IgD-negative memory B cell (primary cell): ENCODE data around the gene PPFIBP2. TPM values are rescaled to one million over a fixed set of nuclear protein-coding genes. Genes with fewer than 3 reads are reported as not detected.

ENCODE experiments used
- H3K27ac Mint-ChIP-seq, 3 donors: one replicate each; pipeline ENCODE4 v1.8.0; 2020 to 2022; ENCODE audit warnings: mild to moderate bottlenecking in 3 of 3, mixed read lengths in 3 of 3, moderate library complexity in 1 of 3
- H3K27me3 Mint-ChIP-seq: one replicate; pipeline ENCODE4 v1.8.0; 2021; ENCODE audit warnings: mixed read lengths
- H3K36me3 Mint-ChIP-seq: one replicate; pipeline ENCODE4 v1.8.0; 2020; ENCODE audit warnings: mild to moderate bottlenecking, mixed read lengths
- H3K4me1 Mint-ChIP-seq, 3 donors: one replicate each; pipeline ENCODE4 v1.8.0; 2020 to 2022; ENCODE audit warnings: mixed read lengths in 3 of 3, mild to moderate bottlenecking in 1 of 3
- H3K4me3 Mint-ChIP-seq, 4 donors: one replicate each; pipeline ENCODE4 v1.8.0; 2020 to 2022; ENCODE audit warnings: mild to moderate bottlenecking in 4 of 4, mixed read lengths in 4 of 4, moderate library complexity in 3 of 4
- H3K9me3 Mint-ChIP-seq, 3 donors: one replicate each; pipeline ENCODE4 v1.8.0; 2020 to 2021; ENCODE audit warnings: mixed read lengths in 3 of 3, mild to moderate bottlenecking in 1 of 3
- polyA plus RNA-seq: library from polyadenylated mRNA; unstranded; fragments of 300-500 nt; fragmentation: Illumina TruSeq; gene quantifications from one replicate; pipeline ENCODE4 v1.2.3, GENCODE V29; 2021

The PPFIBP2 gene
- polyA plus RNA-seq, 1 donor from 2014 or later: 29.1 TPM

DNA sequence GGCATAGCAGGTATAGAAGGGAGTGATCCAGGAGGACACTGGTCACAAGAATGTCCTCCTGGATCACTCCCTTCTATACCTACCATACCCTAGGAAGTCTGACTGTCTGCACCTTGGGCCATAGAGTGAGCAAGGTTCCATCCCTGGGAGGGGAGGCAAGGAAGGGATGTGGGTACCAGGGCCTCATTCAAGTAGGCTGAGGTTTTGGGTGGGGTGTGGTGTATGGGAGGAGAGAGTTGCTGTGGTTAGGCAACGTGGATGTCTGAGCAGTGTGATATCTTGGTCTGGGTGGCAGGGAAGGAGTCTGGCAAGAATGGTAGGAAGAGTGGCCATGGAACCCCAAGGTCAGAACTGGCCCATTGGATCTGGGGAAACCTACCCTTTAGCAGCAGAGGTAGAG lies 13.2 kb downstream of the PPFIBP2 start:
- Mint-ChIP-seq H3K9me3 (no peaks in the 10 kb centered on the region), H3K36me3 (peaks cover 3% of the 10 kb centered on the region), H3K27ac (peak overlapping the region in 1 of 3 donors; percentile 17), H3K27me3 (no peaks in the 10 kb centered on the region), H3K4me1 (peaks cover 42 to 52% (median 48%) of the 10 kb centered on the region in 3 donors), H3K4me3 (no peak overlapping the region)

DNA sequence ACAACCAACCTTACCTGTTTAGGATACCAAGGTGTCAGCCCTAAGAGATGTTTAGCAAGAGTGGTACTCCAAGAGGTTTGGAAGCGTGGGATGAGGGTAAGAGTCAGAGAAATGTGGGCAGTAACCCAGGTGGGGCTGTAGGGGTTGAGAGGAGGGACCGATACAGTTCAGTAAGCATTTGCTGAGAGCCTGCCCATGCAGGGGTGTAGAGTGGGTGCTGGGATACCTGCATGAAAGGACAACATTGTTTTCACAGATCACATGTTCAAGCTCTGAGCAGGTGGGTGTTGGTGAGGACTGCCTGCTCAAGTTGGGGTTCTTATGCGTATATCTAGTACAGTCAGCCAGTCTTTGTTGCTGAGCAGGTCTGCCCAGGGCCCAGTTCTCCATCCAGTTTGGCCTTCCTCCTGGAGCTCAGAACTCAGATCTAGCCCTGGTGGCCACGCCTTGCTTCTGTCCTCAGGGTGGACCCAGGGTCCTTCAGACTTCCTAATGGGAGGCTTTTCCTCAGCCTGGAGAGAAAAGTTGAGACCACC lies 14.8 kb downstream of the PPFIBP2 start:
- Mint-ChIP-seq H3K9me3 (no peaks in the 10 kb centered on the region), H3K27me3 (no peaks in the 10 kb centered on the region), H3K36me3 (peaks cover 3% of the 10 kb centered on the region), H3K27ac (peak overlapping the region in 2 of 3 donors; percentile 46 to 55), H3K4me1 (peaks cover 49 to 57% (median 51%) of the 10 kb centered on the region in 3 donors), H3K4me3 (no peak overlapping the region)

DNA sequence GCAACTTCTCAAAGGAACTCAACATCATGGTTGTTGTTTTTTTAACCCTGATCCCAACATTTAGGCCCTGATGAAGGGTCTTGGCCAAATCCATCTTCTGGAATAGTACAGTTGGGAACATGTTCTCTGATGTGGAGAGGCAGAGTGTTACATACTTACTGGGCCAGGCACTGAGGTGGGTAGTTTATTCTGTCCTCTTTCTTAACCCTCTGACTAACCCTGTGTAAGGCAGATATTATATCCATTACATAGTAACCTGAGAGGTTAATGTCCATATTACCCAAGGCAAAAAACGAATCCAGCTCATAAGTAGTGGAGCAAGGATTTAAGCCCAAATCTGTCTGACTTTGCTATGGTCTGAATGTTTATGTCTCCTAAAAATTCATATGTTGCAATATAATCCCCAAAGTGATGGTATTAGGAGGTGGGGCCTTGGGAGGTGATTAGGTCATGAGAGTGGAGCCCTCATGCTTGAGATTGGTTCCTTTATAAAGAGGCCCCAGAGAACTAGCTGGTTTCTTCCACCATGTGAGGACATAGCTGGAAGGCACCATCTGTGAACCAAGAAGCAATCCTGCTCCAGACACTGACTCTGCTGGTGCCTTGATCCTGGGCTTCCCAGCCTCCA lies 16.3 kb downstream of the PPFIBP2 start:
- Mint-ChIP-seq H3K36me3 (peaks cover 2% of the 10 kb centered on the region), H3K9me3 (no peaks in the 10 kb centered on the region), H3K27ac (no peak overlapping the region), H3K4me3 (no peak overlapping the region), H3K27me3 (no peaks in the 10 kb centered on the region), H3K4me1 (peaks cover 51 to 61% (median 56%) of the 10 kb centered on the region in 3 donors)

DNA sequence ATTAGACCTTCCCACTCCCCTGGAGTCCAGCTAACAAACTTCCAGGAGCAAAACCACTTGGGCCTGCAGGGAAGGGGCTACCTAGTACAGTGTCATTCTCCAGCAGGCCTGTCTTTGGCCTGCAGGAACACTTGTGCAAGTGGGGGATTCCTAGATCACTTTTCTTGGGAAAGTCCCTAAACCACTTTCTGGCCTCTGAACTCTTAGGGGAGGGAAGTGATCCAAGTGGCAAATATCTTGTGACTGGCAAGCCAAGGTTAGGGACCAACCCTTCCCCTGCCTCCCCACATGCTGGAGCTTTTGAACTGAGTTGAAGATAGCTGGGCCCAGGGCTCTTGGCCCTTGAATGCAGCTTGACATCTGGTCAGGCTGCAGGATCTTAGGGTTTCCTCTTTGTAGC lies 17.2 kb downstream of the PPFIBP2 start:
- H3K36me3 Mint-ChIP-seq: peaks cover 2% of the 10 kb centered on the region
- peaks cover 51 to 59% (median 54%) of the 10 kb centered on the region in 3 donors for H3K4me1 Mint-ChIP-seq
- no peaks in the 10 kb centered on the region for H3K9me3 Mint-ChIP-seq
- H3K27ac Mint-ChIP-seq: peak overlapping the region in 2 of 3 donors; percentile 25 to 47
- peak overlapping the region in 1 of 4 donors; percentile 74 for H3K4me3 Mint-ChIP-seq
- no peaks in the 10 kb centered on the region for H3K27me3 Mint-ChIP-seq

DNA sequence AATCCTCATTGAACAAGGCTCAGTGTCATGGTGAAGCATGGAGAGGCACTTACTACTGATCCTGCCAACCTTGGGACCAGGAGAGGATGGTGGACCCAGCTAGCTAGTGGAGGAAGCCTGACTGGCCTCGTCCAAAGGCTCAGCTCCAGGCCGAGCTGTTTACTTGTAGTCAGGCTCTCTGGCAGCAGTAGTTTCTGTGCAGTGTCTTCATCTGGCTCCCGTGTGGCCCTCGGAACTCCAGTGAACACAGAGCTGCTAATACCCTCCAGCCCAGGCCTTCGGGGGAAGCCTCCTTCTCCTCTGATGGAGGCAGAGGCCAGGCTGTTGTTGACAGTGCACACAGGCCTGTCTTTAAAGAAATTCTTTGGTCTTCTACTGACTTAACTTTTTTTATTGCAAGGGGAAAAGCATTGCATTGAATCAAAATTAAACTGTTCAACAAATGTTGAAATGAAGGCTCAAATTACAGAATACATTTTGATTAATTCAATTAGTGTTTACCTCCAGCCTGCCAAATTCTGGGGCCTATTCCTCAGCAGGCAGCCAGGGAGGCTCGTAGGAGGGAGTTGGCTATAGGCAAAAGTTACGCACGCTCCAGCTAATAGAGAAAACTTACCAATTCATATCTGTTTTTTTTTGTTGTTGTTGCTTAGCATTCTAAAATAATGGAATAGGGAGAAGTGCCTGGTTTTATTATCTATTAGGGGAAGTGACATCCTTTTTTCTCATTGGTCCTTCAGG lies 18.8 kb downstream of the PPFIBP2 start:
- no peak overlapping the region for H3K4me3 Mint-ChIP-seq
- H3K9me3 Mint-ChIP-seq: no peaks in the 10 kb centered on the region
- H3K36me3 Mint-ChIP-seq: peaks cover 2% of the 10 kb centered on the region
- H3K27ac Mint-ChIP-seq: peak overlapping the region in 1 of 3 donors; percentile 30
- peaks cover 48 to 60% (median 52%) of the 10 kb centered on the region in 3 donors for H3K4me1 Mint-ChIP-seq
- no peaks in the 10 kb centered on the region for H3K27me3 Mint-ChIP-seq

DNA sequence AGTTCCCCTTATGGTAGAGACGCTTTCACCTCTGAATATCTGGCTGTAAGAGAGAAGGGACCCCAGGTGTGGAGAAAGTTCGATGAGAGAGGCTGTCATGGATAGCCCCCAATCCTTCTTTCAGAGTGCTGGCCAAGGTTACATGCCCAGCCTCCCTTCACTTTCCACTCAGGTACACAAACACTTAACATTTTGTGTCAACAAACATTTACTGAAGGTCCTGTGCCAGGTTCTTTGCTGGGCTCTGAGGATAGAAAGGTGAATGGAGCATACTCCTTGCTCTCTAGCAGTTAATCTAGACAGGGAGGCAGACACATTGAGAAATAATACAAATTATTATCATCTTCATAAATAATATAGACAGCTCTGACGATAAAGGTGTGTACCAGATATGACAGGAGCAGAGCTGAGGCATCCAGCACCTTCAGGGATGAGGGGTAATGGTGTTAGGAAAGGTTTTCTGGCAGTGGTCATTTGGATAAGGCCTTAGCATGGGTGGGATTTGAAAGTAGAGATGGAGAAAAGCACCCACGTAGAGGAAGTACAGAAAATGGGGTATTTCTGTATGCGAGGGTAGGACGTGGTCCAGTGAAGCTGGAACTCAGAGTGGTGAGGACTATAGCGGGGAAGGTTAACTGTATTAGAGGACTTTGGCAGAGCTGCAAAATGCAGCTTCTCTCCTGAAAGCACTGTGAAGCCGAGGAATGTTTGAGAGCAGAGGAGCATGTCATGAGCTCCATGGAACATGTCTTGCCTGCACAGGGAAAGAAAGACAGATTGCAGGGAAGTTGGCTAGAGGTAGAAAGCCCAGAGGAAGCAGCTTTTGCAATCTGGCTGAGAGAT lies 19.6 kb downstream of the PPFIBP2 start:
- Mint-ChIP-seq H3K36me3 (peaks cover 2% of the 10 kb centered on the region), H3K4me3 (peak overlapping the region in 3 of 4 donors; percentile 1 to 87 (median 10)), H3K4me1 (peaks cover 40 to 59% (median 58%) of the 10 kb centered on the region in 3 donors), H3K27ac (no peak overlapping the region), H3K9me3 (no peaks in the 10 kb centered on the region), H3K27me3 (no peaks in the 10 kb centered on the region)

DNA sequence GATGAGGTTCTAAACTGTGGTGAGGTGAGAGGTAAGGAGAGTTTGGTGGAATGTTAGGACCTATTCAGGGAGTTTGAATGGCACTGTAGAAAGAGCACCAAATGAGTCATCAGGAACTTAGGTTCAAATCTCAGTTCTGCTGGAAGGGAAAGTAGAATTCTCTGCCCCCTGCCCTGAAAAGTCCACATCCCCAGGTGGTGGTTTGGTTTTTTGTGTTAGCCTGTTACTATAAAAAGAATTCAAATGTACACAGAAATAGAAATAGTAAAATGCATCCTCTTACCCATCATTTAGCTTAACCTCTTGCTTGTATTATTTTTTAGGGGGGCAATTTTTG lies 20.2 kb downstream of the PPFIBP2 start:
- Mint-ChIP-seq H3K9me3 (no peaks in the 10 kb centered on the region), H3K36me3 (peaks cover 2% of the 10 kb centered on the region), H3K4me1 (peaks cover 35 to 62% (median 61%) of the 10 kb centered on the region in 3 donors), H3K4me3 (peak overlapping the region in 3 of 4 donors; percentile 1 to 87 (median 10)), H3K27me3 (no peaks in the 10 kb centered on the region), H3K27ac (no peak overlapping the region)

DNA sequence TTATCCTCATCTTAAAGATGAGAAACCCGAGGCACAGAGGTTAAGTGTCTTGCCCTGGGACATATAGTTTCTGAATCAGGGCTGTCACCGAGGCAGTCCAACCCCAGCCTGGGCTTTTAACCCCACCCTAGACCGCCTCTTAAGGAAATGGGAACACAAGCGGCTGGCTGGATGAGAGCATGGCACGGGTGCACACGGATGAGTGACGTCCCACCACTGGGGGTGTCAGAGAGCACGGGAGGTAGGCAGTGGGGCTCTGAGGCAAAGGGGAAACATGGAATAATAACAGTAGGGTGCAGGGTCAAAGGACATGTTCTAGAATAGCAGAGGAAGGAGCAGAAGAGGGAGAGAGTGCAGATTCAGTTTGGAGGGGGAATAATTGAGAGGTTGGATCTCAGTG lies 22.3 kb downstream of the PPFIBP2 start:
- Mint-ChIP-seq H3K4me1 (peaks cover 33 to 63% (median 53%) of the 10 kb centered on the region in 3 donors), H3K27me3 (no peaks in the 10 kb centered on the region), H3K9me3 (no peaks in the 10 kb centered on the region), H3K36me3 (peaks cover 2% of the 10 kb centered on the region), H3K4me3 (peak overlapping the region in 1 of 4 donors; percentile 54), H3K27ac (peak overlapping the region in 1 of 3 donors; percentile 8)

DNA sequence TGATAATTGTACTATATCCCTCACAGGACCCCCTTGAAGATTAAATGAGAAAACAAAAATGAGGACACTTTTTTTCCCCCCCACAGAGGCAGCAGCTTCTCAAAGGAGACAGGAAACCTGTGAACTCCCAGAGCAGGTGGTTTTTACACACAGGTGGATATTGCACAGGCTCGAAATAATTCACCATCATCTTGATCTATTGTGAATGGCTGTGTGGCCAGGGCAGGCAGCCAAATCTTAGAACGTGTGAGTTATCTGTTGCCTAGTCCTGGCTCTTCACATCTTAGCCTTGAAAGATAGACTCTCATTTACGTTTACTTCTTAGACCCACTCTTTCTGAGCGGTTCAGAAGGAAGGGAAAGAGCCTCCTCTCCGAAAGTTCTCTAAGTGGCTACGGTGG lies 23.5 kb downstream of the PPFIBP2 start:
- Mint-ChIP-seq H3K4me3 (no peak overlapping the region), H3K4me1 (peaks cover 29 to 60% (median 50%) of the 10 kb centered on the region in 3 donors), H3K36me3 (peaks cover 2% of the 10 kb centered on the region), H3K9me3 (no peaks in the 10 kb centered on the region), H3K27ac (no peak overlapping the region), H3K27me3 (no peaks in the 10 kb centered on the region)

DNA sequence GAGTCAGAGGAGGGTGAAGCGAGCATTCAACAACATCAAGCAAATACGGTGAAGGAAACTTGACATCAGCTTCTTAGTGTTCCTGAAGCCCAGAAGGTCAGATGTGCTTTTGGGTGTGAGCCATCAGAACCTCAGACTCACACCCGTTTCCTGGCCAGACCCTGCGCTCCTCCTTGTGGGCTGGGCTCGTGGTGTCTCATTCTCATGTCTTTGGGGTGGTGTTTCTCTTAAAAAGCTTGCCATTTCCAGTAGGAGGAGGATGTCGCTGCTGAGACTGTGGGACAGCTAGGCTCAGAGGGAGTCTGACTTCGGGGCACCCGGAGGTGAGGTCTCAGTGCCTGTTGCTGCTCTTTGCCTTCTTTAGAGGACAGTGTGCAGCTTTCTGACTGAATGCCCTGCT lies 24.2 kb downstream of the PPFIBP2 start:
- no peaks in the 10 kb centered on the region for H3K9me3 Mint-ChIP-seq
- H3K27me3 Mint-ChIP-seq: no peaks in the 10 kb centered on the region
- H3K27ac Mint-ChIP-seq: peak overlapping the region in 1 of 3 donors; percentile 51
- peaks cover 35 to 57% (median 49%) of the 10 kb centered on the region in 3 donors for H3K4me1 Mint-ChIP-seq
- no peak overlapping the region for H3K4me3 Mint-ChIP-seq
- H3K36me3 Mint-ChIP-seq: peaks cover 2% of the 10 kb centered on the region

DNA sequence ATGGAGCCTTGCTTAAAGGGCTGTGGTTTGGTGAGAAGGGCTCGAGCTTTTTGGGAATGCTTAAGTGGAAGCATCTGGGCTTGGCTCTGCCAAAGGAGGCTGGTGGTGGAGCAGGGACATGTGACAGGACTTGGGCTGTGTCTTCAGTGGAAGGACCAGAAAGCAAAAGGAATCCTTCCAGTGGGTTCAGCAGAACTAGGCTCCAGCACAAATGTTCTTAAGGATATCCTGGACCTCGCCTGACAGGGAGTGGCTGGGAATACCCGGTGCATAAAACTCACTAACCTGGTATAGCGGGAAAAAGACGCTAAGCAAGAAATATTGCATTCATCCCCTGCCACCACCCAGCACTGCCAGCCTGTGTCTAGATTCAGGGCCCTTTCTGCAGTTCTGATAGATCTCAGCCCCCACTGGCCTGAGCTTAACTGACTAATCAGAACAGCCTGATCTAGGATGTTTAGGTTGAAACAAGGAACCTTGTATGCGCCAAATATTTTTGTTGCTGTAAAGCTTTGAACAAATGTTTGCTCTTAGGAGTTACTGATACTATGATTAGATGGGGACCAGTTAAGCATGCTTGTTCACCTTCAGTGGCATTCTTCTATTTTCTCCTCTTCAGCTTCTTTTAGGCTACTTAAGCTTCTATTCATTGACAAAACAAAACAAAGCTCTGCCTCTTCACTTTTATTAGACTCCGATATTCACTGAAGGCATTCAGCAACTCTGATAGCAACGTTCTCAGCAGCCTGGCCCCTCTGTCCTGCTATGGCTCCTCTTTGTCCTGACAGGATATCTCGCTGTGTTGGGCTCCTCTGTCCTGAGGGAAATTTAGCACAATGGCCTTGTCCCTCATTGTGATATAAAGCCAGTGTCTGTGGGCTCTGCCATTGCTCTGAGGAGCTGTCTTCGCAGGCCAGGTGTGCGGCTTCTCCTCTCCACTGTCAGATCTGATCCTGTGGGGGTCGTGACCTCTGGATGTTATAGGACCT lies 25.0 kb downstream of the PPFIBP2 start:
- H3K27ac Mint-ChIP-seq: peak overlapping the region in 2 of 3 donors; percentile 51 to 53
- H3K4me1 Mint-ChIP-seq: peaks cover 32 to 54% (median 42%) of the 10 kb centered on the region in 3 donors

DNA sequence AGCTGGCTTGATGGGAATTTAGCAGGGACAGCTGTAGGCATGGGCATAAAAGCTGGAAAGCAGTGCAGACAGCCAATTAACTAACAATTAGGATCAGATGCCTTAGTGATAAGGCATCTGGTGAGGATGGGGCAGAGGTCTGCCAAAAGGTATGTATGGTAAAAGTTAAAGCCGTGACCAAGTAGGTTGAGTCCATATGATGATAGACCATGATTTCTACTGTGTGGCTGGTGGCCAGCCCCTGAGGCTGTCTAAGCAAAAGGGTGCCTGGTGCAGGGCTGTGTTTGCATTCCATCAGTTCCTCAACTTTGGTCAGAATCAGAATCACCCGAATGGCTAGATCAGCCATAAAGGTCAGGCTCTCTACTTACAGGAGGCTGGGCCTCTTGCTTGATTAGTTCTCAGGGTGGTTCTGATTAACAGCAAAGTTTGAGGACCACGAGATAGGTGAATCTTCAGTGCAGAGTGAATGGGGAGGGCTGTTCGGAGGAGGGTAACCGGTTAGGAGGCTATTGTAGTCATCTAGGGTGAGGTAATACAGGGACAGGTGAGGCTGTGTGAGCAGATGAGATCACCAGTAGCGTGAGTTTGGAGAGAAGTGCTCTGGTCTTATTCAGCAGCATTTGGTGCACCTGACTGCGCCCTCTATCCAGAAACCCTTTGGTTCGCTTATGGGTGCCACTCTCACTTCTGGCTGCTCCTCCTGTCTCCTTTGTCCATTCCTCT lies 27.2 kb downstream of the PPFIBP2 start:
- Mint-ChIP-seq H3K4me1 (peaks cover 24 to 40% (median 28%) of the 10 kb centered on the region in 3 donors), H3K4me3 (no peak overlapping the region), H3K27ac (peak overlapping the region in 1 of 3 donors; percentile 75)

More for the DNA sequence above, 25.0 kb downstream of the PPFIBP2 start:
- peaks cover 2% of the 10 kb centered on the region for H3K36me3 Mint-ChIP-seq
- no peaks in the 10 kb centered on the region for H3K9me3 Mint-ChIP-seq
- no peaks in the 10 kb centered on the region for H3K27me3 Mint-ChIP-seq
- peak overlapping the region in 1 of 4 donors; percentile 38 for H3K4me3 Mint-ChIP-seq

DNA sequence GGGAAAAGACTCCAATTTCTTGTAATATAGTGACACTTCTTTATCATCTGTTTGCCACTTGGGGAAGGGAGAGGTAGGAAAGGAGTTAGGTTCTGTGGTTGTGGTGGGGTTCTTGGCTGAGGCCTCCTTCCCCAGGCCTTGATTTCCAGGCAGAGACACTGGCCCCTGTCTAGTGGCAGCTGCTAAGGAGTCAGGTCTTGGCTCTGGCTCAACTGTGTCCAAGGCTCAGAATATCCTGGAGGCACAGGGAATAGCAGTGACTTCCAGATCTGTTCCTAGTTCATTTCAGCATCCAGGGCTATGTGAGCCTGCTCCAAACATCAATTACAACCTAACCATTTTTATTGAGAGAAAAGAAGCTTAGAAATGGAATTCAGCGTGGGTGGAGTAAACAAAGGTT lies 29.5 kb downstream of the PPFIBP2 start:
- H3K4me3 Mint-ChIP-seq: no peak overlapping the region
- H3K36me3 Mint-ChIP-seq: no peaks in the 10 kb centered on the region
- H3K4me1 Mint-ChIP-seq: peaks cover 14 to 28% (median 19%) of the 10 kb centered on the region in 3 donors
- no peaks in the 10 kb centered on the region for H3K9me3 Mint-ChIP-seq
- no peaks in the 10 kb centered on the region for H3K27me3 Mint-ChIP-seq
- H3K27ac Mint-ChIP-seq: peak overlapping the region in 1 of 3 donors; percentile 66

More for the DNA sequence above, 27.2 kb downstream of the PPFIBP2 start:
- H3K27me3 Mint-ChIP-seq: no peaks in the 10 kb centered on the region
- H3K36me3 Mint-ChIP-seq: no peaks in the 10 kb centered on the region
- H3K9me3 Mint-ChIP-seq: no peaks in the 10 kb centered on the region
